OCI-LY1 (cell line): ENCODE measurements around the gene SNX14.

Source experiments
- H2AFZ ChIP-seq: fragments of 200-600 bp; sonication (generic), shearing (Covaris generic); 2 replicates; pipeline ENCODE4 v1.6.0; 2014; ENCODE audit warnings: antibody characterized with exemption, mild to moderate bottlenecking, low read length
- H3F3A ChIP-seq: fragments of 200-600 bp; sonication (generic), shearing (Covaris generic); 2 replicates; pipeline ENCODE4 v1.6.0; 2014; ENCODE audit warnings: mild to moderate bottlenecking, antibody characterized with exemption, low read length, moderate library complexity; ENCODE audit not compliant: insufficient read depth
- H3K27ac ChIP-seq: fragments of 200-600 bp; sonication (generic); 2 replicates; pipeline ENCODE4 v1.5.1; 2014; ENCODE audit warnings: low read length, mixed run types, mild to moderate bottlenecking, low read depth; ENCODE audit not compliant: poor library complexity, severe bottlenecking
- H3K27me3 ChIP-seq: fragments of 200-600 bp; sonication (generic); 2 replicates; pipeline ENCODE4 v1.6.0; 2014; ENCODE audit warnings: antibody characterized with exemption, mild to moderate bottlenecking, low read length, moderate library complexity; ENCODE audit not compliant: insufficient read depth
- H3K36me3 ChIP-seq: fragments of 200-600 bp; sonication (generic); 2 replicates; pipeline ENCODE4 v1.6.1; 2014; ENCODE audit warnings: mild to moderate bottlenecking, antibody characterized with exemption, low read length, moderate library complexity, mixed read lengths; ENCODE audit not compliant: insufficient read depth
- H3K4me1 ChIP-seq: fragments of 200-600 bp; sonication (generic); 2 replicates; pipeline ENCODE4 v1.5.1; 2014; ENCODE audit warnings: mild to moderate bottlenecking, low read length, moderate library complexity; ENCODE audit not compliant: insufficient read depth, severe bottlenecking
- H3K4me2 ChIP-seq: fragments of 200-600 bp; sonication (generic), shearing (Covaris generic); 2 replicates; pipeline ENCODE4 v1.6.1; 2014; ENCODE audit warnings: low read length
- H3K4me3 ChIP-seq: fragments of 200-600 bp; sonication (generic); 2 replicates; pipeline ENCODE4 v1.5.1; 2014; ENCODE audit warnings: low read length, low read depth, mild to moderate bottlenecking, mixed read lengths; ENCODE audit not compliant: poor library complexity, severe bottlenecking
- H3K79me2 ChIP-seq: fragments of 200-600 bp; shearing (Covaris generic); 2 replicates; pipeline ENCODE4 v1.6.1; 2016; ENCODE audit warnings: mixed run types, low read length, mixed read lengths; ENCODE audit not compliant: insufficient read depth
- H3K9ac ChIP-seq: fragments of 200-600 bp; sonication (generic), shearing (Covaris generic); 2 replicates; pipeline ENCODE4 v1.6.1; 2014; ENCODE audit warnings: mild to moderate bottlenecking, low read length, mixed read lengths
- H3K9me2 ChIP-seq: fragments of 200-600 bp; sonication (generic), shearing (Covaris generic); 2 replicates; pipeline ENCODE4 v1.6.1; 2014; ENCODE audit warnings: low read depth, mild to moderate bottlenecking, low read length, mixed read lengths
- H3K9me3 ChIP-seq: fragments of 200-600 bp; shearing (Covaris generic); 2 replicates; pipeline ENCODE4 v1.6.1; 2014; ENCODE audit warnings: low read length, mixed read lengths
- H4K20me1 ChIP-seq: fragments of 200-600 bp; sonication (generic), shearing (Covaris generic); 2 replicates; pipeline ENCODE4 v1.6.0; 2016; ENCODE audit warnings: mild to moderate bottlenecking, low read length; ENCODE audit not compliant: insufficient read depth
- EZH2 ChIP-seq: fragments of 200-600 bp; sonication (generic), shearing (Covaris generic); IDR thresholded peaks from 2 replicates; pipeline ENCODE4 v1.8.0; 2017; ENCODE audit warnings: borderline replicate concordance, mixed run types, mild to moderate bottlenecking, antibody characterized with exemption, low read length, moderate library complexity, mixed read lengths
- TF ChIP-seq, protein P1 (sequence below): fragments of 200-600 bp; sonication (generic), shearing (Covaris generic); IDR thresholded peaks from 2 replicates; pipeline ENCODE4 v1.5.1; 2017; ENCODE audit warnings: mild to moderate bottlenecking, antibody characterized with exemption, low read length, moderate library complexity, mixed read lengths

Gene SNX14

DNA sequence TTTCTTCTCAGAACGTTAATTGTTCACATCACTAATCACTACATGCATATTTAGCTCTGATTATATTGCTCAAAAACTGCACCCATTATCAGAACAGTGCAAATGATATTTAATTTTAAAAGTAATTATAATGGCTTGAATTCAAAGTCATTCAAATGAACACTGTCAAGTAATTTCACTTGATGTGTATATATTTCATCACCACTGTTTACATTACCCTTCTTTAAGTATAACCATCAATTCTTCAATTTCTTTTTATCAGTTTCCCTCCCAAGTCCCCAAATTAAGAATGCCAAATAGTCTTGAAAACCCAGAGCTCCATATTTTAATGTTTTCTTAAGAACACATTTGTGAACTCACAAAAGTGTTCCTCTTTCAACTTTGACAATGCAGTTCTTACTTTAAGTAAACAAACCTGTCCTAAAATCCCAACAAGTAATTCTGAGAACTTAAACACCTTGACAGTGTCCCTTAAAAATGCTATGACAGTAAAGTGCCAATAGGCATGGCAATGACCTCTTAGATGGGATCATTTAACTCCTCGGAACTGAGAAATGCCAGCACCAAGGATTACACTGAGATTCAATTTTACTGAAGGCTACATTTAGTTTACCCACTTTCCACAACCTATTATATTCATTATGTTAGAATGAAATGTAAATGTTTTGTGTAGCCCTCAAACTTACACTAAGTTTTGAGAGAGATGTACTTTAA, 16.7 kb upstream of the SNX14 start:
- Histone ChIP-seq H3F3A (no peaks in the 10 kb centered on the region), H3K4me3 (no peak overlapping the region), H3K9me2 (no peaks in the 10 kb centered on the region), H4K20me1 (peaks cover 3% of the 10 kb centered on the region), H3K79me2 (no peaks in the 10 kb centered on the region), H3K36me3 (peaks cover 84% of the 10 kb centered on the region), H3K9ac (no peak overlapping the region), H3K4me2 (no peak overlapping the region), H3K27ac (no peak overlapping the region), H3K27me3 (no peaks in the 10 kb centered on the region), H3K4me1 (no peaks in the 10 kb centered on the region), H2AFZ (no peak overlapping the region), H3K9me3 (no peaks in the 10 kb centered on the region)
- TF ChIP-seq, protein P1, sequence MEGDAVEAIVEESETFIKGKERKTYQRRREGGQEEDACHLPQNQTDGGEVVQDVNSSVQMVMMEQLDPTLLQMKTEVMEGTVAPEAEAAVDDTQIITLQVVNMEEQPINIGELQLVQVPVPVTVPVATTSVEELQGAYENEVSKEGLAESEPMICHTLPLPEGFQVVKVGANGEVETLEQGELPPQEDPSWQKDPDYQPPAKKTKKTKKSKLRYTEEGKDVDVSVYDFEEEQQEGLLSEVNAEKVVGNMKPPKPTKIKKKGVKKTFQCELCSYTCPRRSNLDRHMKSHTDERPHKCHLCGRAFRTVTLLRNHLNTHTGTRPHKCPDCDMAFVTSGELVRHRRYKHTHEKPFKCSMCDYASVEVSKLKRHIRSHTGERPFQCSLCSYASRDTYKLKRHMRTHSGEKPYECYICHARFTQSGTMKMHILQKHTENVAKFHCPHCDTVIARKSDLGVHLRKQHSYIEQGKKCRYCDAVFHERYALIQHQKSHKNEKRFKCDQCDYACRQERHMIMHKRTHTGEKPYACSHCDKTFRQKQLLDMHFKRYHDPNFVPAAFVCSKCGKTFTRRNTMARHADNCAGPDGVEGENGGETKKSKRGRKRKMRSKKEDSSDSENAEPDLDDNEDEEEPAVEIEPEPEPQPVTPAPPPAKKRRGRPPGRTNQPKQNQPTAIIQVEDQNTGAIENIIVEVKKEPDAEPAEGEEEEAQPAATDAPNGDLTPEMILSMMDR, result no peak

DNA sequence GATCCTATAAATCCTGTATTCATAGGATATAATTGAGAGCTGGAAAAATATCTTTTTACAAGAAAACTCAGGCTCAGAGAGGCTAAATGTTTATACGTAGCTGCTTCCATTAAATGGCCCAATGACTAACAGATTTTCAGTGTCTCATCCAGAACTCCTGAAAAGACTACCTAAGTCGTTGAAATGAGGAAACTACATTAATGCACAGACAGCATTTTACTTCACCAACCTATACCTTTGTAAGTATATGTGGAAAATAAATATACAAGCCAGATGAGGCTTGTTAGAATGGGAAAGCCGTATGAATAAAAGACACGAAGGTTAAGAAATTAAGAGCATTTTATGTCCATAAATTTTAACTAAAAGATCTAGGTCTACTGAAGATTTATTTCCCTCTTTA, 8.4 kb upstream of the SNX14 start:
- no peaks in the 10 kb centered on the region for H3K4me1 ChIP-seq
- H3K4me3 ChIP-seq, result no peak overlapping the region
- H3F3A ChIP-seq, result no peaks in the 10 kb centered on the region; the same call in 1 of the 2 replicates
- no peak overlapping the region for H3K4me2 ChIP-seq
- H4K20me1 ChIP-seq, result no peaks in the 10 kb centered on the region
- no peaks in the 10 kb centered on the region for H3K27me3 ChIP-seq
- TF ChIP-seq, protein P1, result no peak
- TF ChIP-seq EZH2, result no peak
- H3K36me3 ChIP-seq, result peaks cover 3% of the 10 kb centered on the region; the same call in 1 of the 2 replicates
- H3K9me3 ChIP-seq, result no peaks in the 10 kb centered on the region
- no peaks in the 10 kb centered on the region for H3K9me2 ChIP-seq
- H2AFZ ChIP-seq, result no peak overlapping the region
- H3K27ac ChIP-seq, result no peak overlapping the region
- no peak overlapping the region for H3K9ac ChIP-seq
- no peaks in the 10 kb centered on the region for H3K79me2 ChIP-seq

- H4K20me1 ChIP-seq, result no peaks in the 10 kb centered on the region
- H3F3A ChIP-seq, result no peaks in the 10 kb centered on the region; the same call in 1 of the 2 replicates
- H3K9me3 ChIP-seq, result no peaks in the 10 kb centered on the region
- H3K4me1 ChIP-seq, result peaks cover 6% of the 10 kb centered on the region
- H3K36me3 ChIP-seq, result no peaks in the 10 kb centered on the region
- no peaks in the 10 kb centered on the region for H3K9me2 ChIP-seq
- no peak overlapping the region for H3K27ac ChIP-seq
- no peak overlapping the region for H2AFZ ChIP-seq
- TF ChIP-seq, protein P1, result no peak
- no peak for TF ChIP-seq EZH2
- H3K27me3 ChIP-seq, result no peaks in the 10 kb centered on the region
- H3K4me2 ChIP-seq, result no peak overlapping the region
- no peak overlapping the region for H3K4me3 ChIP-seq
- no peaks in the 10 kb centered on the region for H3K79me2 ChIP-seq
- no peak overlapping the region for H3K9ac ChIP-seq
These were observed 7.2 kb upstream of the SNX14 start for GRCh38 chr6:85600713-85601313.
